ELR (cell line): Measurements from ENCODE around the gene DNM2.
"Not testable (repeated sequence)": the region's sequence is repeated elsewhere in the genome, so short reads cannot be mapped to it uniquely, and the experiment has no call there.

Experiments
- DNase-seq: peaks from one replicate; pipeline ENCODE4 v3.0.0-alpha.2; 2015; ENCODE audit warnings: low read depth

The DNM2 gene

DNA sequence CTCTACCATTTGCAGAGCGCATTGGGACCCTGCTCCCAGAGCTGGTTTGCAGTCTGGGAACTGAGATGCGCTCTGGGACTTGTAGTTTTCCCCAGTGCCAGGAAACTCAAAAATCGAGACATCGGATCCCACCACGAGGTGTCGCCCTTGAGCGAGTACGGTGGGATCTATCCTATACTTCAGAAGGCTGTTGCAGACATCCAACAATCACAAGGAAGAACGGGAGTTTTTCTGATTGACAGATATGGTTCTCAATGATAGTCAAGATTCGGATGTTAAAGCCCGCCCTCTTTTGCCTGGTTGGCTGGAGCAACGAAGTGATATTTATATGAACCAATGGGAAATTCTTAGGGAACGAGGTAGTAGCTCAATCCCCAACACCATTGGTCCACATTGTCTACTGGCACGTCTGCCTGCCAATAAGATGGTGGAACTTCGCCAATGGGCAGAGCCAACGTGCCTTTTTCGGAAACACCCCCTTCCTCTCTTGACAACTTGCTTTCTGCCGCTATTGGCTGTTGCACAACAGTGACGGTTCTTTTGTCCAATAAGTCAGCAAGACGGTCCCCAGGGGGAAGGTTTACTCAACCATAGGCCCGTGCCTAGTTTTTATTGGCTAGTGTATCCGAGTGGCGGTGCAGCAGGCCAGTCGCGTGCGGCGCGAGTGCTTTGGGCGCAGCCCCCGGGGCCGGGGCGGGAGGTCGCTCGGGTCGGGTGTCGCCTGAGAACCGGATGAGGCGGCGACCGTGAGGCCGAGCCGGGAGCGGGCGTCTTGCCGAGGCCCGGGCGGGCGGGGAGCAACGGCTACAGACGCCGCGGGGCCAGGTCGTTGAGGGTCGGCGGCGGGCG is at the start of gene DNM2:
Gene DNM2 (plus strand): TSS at position 724 of the 849 bp plus-strand sequence. CDS start 164 bp downstream, outside the sequence.
- DNase-seq: peak; percentile 100

DNA sequence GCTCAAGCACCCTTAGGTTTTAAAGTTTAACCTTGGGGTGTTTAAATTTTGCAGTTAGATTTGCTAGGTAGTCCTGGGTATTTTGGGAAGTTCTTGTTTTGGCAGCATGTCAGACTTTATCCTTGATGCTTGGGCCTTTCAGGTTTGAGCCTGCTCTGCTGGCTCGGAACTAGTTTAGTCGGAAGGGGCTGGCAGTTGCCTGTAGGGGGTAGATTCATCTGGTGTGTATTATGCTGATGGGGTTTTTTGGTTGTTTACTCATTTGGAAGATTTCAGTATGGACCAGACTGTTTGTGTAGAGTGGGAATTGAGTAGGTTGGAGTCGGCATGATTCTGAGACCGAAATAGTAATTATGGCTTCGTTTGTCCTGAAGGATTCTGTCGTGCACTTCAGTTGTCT is 48.6 kb upstream of the DNM2 start:
- DNase-seq: no peak

DNA sequence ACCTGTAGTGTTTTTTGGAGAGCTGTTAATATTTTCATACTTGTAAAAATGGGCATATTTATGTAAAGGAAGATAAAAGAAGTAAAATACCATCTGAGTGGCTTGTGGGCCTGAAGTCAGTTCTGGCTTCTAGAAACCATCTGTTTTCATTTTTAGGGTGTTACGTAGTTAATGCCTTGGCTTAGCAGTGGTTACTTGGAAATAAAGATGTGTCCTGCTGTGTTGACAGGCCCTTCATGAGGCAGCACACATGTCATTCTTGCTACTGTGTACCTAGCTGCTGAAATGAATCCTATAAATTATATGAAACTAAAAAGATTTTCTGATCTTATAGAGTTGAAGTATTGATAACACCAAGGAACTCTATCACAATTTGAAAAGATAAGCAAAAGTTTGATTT is 47.7 kb upstream of the DNM2 start:
- DNase-seq: no peak

DNA sequence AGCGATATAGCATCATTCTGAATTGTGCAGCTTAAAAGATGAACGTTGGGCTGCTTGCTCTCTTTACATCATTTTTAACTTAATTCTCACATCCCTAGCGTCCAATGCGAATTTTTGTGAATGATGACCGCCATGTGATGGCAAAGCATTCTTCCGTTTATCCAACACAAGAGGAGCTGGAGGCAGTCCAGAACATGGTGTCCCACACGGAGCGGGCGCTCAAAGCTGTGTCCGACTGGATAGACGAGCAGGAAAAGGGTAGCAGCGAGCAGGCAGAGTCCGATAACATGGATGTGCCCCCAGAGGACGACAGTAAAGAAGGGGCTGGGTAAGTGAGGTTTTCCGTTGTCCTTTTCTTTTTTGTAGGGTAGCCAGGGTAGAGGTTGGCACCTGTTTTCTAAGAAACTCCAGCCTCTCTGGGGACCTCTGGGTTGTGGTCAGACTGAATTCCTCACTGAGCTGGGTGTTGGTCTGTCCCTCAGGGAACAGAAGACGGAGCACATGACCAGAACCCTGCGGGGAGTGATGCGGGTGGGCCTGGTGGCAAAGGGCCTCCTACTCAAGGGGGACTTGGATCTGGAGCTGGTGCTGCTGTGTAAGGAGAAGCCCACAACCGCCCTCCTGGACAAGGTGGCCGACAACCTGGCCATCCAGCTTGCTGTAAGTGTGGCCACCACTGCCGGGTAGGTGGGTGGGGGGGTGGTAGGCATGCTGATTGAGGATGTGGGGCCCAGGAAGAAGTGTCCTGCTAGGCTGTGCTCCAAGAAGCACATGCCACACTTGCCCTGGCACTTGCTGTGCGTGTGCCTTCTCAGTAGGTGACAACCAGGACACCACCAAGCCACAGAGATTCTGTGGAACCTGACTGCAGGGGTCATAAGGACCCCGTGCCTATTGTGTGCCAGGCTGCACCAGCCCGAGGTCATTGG is 46.7 kb upstream of the DNM2 start:
- no peak for DNase-seq

DNA sequence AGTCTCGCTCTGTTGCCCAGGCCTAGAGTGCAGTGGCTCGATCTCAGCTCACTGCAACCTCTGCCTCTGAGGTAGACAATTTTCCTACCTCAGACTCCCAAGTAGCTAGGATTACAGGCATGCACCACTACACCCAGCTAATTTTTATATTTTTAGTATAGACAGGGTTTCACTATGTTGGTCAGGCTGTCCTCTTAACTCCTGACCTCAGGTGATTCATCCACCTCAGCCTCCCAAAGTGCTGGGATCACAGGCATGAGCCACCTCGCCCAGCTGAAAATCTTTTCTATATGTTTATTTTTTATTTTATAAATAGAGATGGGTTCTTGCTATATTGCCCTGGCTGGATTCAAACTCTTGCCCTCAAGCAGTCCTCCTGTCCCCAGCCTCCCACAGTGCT is 46.0 kb upstream of the DNM2 start:
- DNase-seq: peak; percentile 37

DNA sequence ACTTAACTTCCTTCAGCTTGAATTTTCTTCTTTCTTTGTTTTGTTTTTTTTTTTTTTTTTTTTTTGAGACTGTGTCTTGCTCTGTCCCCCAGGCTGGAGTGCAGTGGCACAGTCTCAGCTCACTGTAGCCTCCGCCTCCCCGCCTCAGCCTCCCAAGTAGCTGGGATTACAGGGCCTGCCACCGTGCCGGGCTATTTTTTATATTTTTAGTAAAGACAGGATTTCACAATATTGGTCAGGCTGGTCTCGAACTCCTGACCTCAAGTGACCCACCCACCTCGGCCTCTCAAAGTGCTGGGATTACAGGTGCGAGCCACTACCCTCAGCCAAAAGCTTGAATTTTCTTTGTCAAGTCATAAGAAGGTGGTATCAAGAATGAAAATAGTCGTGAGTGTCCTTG is 42.7 kb upstream of the DNM2 start:
- not testable (repeated sequence) for DNase-seq

DNA sequence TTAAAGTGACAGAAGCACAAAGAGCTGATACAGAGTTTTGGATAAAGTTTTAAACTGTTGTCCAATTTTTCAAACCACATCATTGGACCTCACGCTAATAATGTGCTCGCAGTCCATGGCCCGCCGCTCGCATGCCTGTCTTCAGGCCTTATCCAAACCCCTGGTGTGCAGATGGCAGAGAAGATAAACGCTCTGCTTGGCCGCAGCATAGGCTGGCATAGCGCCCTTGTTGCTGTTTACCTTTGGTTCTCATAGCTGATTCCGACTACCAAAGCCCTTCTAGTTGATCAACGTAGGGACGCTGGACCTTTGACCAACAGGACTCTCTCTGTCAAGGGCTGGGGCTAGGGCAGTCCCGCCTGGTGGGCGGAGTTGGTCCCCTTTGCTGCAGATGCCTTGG is 40.1 kb upstream of the DNM2 start:
- no peak for DNase-seq

DNA sequence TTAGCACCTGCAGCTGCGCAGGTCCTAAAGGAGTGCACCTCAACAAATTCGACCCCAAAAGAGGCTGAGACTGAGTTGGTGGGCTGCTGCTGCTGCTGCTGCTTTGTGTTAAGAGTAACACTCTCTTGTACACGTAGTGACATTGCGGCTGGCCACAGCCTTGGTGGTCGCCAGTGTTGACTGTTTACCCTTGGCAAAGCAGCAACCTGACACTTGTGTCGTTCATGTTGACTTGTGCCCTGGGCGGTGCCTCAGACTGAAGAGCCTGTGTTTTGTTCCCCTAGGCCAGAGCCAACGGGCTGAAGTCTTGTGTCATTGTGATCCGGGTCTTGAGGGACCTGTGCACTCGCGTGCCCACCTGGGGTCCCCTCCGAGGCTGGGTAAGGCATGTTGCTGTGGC is 39.1 kb upstream of the DNM2 start:
- no peak for DNase-seq

DNA sequence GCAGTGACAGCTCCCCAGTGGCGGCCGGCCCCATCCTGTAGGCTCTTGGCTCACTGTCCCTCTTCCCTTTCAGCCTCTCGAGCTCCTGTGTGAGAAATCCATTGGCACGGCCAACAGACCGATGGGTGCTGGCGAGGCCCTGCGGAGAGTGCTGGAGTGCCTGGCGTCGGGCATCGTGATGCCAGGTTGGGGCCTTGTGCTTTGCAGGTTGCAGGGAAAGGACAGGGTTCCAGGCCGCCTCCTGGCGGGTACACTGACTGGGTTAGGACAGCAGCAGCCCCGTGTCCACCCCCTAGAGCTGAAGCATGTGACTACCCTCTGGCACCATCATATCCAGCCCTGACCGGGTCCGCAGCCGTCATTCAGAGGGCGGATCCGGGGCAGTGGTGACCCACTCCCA is 38.1 kb upstream of the DNM2 start:
- no peak for DNase-seq

DNA sequence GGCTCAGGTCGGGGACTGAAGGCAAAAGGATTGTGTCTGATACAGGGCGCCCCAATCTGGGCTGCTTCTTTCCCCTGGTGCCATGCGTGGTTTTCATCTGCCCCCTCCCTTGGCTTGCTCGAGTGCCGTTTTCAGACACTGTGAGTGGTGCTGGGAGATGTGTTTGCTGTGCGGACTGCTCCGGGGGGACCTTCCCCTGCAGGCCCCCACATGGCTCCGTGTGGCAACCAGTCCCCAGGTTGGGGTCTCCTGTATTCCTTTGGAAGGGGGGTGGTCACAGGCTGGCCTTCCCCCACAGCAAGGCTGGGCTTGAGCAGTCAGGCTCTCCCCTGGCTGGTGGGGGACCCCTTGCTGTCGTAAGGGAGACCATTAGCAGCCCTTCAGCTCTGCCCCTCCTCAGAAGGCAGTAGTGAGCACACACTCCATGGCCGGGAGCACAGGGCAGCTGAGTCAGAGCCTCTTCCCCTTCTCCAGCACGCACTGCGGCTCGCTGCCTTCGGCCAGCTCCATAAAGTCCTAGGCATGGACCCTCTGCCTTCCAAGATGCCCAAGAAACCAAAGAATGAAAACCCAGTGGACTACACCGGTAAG is 37.2 kb upstream of the DNM2 start:
- no peak for DNase-seq

DNA sequence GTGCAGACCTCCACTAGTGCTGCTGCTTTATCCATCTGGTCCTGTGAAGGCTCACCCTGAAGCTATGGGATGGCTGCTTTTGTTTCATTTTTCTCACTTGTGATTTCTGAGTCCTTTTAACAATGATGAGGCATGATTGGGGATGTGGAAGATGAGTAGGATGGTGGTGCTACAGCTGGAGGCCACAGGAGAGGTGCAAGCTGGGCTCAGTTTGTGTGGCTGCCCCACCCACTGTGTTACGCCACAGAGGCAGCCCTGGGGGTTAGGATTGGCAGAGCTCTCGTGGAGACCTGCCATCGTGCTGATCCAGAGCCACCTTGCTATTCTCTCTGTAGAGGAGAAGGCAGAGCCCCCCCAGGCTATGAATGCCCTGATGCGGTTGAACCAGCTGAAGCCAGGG is 36.2 kb upstream of the DNM2 start:
- no peak for DNase-seq

DNA sequence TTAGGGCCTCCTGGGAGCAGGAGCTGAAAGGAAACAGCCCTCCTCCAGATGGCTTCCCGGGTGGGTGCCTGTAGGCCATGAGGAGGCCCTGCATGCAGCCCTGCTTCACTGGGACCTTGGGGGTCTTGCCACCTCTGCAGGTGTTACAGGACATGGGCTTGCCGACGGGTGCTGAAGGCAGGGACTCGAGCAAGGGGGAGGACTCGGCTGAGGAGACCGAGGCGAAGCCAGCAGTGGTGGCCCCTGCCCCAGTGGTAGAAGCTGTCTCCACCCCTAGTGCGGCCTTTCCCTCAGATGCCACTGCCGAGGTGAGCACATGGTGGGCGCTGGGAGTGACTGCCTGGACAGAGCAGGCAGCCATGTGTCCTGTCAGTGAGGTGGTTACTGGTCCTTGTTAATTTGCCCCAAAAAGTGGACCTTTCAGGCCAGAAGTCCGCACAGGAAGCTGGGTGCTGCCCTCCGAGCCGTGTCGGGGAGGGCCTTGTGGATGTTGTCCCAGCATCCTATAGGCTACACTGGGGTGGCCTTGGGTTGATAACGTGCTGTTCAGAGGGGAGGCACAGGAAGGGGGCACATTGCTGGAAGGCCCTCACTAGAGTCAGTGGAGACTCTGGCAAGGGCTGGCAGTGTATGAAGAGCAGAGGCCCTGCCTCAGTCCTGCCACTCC is 35.3 kb upstream of the DNM2 start:
- DNase-seq: no peak

DNA sequence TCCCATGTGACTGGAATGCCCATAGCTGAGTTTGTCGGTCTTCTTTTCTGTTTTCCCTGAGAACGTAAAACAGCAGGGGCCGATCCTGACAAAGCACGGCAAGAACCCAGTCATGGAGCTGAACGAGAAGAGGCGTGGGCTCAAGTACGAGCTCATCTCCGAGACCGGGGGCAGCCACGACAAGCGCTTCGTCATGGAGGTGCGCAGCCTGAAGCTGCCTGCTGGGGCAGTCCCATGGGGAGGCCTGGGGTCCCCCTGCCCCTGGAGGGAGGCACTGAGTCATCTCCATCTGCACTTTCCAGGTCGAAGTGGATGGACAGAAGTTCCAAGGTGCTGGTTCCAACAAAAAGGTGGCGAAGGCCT is 34.8 kb upstream of the DNM2 start:
- DNase-seq: no peak

DNA sequence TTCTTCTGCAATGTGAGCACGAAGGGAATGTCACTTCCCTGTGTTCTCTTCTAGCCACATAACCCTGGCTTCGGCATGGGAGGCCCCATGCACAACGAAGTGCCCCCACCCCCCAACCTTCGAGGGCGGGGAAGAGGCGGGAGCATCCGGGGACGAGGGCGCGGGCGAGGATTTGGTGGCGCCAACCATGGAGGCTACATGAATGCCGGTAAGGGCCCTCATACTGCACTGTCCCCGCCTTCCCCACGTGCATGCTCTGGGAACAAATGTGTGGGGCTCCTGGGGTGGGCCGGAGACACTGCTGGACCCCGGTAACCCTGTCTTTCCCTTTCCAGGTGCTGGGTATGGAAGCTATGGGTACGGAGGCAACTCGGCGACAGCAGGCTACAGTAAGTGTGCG is 34.3 kb upstream of the DNM2 start:
- no peak for DNase-seq

DNA sequence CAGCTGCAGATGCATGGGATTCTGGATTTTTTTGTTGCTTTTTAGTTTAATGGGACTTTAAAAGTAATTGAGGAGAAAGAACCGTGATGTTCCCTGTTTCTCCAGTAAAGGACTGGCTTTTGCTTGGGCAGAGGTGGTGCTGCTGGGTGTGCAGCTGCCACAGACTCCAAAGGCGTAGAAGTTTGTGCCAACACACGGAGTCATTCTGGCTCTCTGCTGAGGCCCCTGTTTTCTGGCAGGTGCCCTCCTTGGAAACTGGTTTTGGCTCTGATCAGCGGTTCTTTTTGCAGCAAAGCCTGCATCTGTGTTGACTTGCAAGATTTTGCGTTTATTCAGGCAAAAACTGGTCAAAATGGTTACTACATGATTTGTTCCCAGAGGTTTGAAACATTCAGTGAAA is 32.7 kb upstream of the DNM2 start:
- no peak for DNase-seq

DNA sequence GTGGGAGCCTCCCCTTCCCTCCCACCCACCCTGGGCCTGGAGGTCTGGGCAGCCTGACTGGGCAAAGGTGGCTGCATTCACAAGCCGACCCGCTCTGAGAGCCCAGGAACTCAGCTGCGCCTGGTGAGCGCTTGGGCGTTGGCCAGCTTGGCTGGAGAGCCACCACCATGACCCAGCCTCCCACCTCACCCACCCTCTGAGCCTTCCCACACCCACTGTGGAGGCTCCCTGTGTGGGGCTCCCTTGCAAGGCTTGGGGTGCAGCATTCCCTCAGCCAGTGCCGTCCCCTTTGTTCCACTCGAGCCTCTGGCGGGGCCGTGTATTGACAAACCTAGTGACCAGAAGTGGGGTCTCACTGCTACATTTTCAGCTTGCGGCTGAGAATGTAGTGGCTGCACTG is 31.7 kb upstream of the DNM2 start:
- DNase-seq: no peak

DNA sequence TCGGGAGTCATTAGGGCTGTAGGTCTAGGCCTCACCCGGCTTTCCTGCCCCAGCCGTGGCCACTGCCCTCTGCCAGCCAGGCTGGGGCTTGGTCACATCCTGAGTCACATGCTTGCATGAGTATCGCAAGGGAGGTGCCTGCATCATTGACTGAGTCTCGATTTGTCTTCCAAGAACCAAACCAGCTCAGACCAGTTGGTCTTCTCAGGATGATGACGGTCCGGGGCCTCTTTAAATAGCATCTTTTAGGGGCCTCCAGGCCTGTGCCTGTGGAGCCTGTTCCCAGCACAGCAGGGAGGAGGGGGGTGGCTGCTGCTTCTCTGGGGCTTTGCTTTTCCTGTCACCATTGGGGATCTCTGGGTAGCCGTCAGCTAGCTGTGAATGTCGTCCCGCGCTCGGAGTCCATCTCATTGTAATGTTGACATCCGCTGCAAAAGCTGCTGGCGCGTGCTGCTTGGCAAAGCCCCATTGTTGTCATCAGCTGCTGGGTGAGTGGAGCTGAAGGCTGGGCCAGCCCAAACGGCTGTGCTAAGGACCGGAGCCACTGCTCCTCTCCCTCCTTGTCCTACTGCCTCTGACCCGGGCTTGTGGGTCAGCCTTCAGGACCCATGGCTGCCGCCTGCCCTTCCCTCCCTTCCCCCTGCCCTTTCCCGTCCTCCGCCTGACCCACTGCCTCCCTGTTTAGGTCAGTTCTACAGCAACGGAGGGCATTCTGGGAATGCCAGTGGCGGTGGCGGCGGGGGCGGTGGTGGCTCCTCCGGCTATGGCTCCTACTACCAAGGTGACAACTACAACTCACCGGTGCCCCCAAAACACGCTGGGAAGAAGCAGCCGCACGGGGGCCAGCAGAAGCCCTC is 31.0 kb upstream of the DNM2 start:
- DNase-seq: peak; percentile 59

DNA sequence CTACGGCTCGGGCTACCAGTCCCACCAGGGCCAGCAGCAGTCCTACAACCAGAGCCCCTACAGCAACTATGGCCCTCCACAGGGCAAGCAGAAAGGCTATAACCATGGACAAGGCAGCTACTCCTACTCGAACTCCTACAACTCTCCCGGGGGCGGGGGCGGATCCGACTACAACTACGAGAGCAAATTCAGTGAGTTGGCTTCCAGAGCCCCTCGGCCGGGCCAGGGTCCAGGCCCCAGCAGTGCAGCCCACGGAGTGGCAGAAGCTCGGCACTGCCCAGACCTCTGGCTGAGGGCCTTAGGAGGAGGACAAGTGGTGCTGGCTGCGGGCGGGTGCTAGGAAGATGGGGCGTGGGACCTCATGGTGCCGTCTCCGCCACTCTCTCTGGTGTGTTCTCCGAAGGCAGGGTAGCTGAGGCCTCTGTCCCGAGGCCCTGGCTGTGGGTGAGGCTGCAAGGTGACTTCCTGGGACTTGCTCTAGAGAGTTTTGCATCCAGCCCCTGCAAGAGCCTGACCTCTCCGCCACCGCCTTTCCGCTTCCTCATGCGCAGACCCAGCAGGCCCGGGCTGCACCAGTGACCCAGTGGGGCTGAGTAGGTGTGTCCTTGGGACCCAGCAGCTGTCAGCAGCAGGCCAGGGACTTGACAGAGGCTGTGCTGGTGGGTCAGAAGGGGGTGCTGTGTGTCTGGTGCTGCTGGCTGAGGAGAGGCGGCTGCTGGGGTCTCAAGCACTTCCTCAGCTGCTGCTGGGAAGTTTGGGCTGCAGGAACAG is 30.2 kb upstream of the DNM2 start:
- DNase-seq: no peak

DNA sequence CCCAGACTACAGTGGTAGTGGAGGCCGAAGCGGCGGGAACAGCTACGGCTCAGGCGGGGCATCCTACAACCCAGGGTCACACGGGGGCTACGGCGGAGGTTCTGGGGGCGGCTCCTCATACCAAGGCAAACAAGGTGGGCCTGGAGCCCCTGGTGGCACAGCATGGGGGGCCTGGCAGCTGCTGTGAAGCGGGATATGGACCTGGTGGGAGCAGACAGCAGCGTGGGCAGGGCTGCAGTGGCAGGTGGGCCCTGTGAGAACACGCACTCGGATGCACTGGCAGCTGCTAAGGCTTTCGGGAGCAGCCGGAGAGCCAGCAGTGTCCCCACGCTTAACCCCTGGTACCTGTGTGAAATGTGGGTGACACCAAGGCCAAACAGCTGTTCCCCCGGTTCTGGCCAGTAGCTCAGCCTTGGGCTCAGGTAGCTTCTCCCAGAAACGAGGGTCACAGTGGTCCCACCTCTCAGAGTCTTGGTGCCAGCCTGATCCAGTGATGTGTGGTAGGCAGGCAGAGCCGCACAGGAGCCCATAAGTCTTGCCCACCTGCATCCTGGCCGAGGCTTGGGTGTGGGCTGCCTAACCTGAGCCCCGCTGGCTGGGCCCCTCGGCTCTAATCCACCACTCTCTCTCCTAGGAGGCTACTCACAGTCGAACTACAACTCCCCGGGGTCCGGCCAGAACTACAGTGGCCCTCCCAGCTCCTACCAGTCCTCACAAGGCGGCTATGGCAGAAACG is 29.2 kb upstream of the DNM2 start:
- DNase-seq: no peak

DNA sequence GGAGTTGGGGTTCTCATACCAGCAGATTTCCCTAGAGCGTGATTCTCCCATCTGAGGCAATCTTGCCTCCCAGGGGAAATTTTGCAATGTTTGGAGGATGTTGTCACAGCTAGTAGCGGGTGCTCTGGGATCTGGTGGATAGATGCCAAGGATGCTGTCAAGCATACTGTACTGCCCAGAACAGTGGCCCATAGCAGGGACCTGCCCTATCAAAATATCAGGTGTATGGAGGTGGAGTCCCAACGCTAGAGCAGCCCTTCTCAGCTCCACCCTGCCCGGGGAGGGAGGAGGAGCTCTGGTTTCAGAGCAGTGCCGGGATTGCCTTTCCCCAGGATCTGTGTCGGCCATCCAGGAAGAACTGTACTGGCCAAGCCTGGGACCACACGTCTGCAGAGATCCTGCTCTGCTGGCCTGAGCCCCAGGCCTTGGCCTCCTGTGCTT is 27.5 kb upstream of the DNM2 start:
- peak; percentile 39 for DNase-seq
